Measurements from ENCODE around the gene CARD18.
"Not testable (repeated sequence)": the region's sequence is repeated elsewhere in the genome, so short reads cannot be mapped to it uniquely, and the experiment has no call there.

CARD18 gene

GRCh38 chr11:105132716-105133511 is 6.7 kb downstream of the CARD18 start:
- no peak for DNase-seq

GRCh38 chr11:105130189-105130813 is 9.3 kb downstream of the CARD18 start:
- DNase-seq = no peak

DNA sequence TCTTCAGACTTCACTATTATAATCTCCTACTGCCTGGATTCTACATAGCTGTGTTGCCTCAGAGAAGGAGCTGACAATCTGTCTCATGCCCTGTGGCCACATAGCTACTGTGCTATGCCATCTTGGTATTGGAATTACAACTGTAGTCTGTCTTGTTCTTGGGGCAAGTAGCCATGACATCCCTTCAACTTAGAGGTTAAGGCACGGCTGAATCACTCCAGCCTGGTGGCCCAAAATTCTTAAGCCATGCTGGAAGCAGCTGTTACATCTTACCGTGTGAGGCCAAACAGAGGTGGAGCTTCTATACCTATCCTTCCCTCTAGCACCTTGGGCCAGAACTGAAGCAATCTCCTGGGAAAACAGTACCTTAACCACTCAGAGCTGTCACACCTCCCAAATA is 14.8 kb downstream of the CARD18 start:
- no peak for DNase-seq

DNA sequence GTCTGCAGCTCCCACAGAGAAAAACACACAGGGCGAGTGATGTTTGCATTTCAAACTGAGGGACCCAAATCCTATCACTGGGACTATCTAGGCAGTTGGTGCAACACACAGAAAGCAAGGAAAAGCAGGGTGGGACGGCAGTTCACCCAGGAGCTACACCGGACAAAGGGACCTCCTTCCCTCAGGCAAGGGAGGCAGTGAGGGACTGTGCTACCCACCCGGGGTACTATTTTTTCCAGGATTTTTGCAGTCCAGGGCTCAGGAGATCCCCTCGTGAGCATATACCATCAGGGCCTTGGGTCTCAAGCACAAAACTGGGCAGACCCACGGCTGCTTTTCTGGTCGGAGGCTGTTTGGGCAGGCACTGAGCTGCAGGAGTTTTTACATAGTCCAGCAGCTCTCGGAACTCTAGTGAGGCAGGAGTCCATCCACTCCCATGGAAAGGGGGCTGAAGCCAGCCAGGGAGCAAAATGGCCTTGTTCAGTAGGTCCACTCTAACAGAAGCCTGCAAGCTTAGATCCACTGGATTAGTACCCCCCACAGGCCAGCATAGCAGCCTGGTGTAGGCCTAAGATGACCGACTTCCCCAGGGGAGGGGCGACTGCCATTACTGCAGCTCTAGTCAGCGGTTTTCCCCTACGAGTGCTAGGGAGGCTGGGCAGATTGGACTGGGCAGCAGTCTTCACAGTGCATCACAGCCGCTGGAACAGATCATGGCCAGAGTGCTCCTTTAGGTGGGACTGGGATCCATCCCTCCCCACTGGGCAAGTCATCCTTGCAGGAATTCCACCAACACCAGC is 28.2 kb downstream of the CARD18 start:
- no peak for DNase-seq

DNA sequence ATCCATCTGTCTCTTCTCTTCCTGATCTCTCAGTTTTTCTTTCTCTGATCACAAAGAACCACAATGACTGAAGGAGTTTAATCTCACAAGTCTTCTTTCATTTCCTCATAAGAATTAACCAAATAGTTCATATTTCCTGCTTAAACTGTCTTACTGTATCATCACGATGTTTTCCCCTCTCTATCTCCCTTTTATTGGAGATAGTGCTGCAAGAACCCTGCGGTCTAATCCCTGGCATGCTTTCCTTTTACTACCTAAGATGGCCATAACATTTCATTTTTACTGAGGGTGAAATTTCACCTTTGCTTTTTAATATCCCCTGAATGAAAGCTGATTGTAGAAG is 28.9 kb downstream of the CARD18 start:
- no peak for DNase-seq

- DNase-seq = no peak
Measured at GRCh38 chr11:105109855-105110687, 29.5 kb downstream of the CARD18 start.

DNA sequence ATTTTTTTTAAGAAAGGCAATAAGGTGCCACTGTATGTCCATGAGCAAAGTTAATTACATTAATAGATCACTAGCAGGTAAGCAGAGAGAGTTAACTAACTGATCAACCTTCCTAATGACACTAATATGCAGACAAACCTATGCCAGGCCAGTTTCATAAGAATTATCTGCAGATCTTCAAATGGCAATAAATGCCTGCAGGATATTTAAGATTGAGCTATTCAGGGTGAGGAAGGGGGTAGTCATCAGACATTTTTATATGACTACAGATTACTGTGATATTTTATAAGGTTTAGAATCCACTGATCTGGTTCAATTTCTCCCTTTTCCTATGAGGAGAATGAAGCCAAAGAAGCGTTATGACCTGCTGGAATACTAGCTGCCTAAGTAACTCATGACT is 30.2 kb downstream of the CARD18 start:
- DNase-seq = no peak

DNA sequence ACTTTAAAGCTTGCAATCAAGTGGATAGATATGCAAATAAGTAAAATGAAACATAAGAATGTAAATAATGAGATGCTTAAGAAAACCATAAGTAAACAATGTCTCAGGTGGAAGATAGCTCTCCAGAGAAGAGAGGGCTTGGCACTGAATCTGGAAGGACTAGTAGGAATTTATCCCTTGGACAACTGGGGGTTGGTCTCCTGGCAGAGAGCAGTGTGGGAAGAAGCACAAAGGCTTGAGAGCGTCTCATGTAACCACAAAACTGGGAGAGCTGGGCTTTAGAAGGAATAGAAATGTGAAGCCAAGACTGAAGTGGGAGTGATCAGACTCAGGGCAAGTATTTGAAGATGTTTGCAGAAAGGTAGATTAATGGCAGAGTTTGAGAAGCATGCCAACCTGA is 31.3 kb downstream of the CARD18 start:
- DNase-seq = no peak

DNA sequence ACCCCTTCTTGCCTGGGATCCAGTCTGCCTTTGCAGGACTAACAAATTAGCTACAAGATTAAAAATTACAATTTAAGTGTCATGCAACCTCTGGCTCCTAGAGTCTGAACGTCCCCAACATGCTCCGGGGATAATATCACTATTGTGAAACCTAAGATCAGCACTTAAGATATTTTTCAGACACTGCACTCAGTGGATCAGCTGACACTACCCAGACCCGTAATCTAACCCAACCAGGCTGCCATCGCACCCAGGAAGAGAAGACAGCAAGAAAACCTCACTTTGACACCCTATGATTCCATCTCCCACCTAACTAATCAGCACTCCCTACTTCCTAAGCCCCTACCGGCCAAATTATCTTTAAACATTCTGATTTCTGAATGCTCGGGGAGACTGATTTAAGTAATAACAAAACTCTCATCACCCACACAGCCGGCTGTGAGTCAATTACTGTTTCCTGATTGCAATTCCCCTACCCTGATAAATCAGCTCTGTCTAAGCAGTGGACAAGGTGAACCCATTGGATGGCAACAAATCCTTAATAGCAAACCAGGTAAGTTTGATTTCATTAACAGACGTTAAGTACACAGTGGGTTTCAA is 32.2 kb downstream of the CARD18 start:
- DNase-seq = not testable (repeated sequence)

DNA sequence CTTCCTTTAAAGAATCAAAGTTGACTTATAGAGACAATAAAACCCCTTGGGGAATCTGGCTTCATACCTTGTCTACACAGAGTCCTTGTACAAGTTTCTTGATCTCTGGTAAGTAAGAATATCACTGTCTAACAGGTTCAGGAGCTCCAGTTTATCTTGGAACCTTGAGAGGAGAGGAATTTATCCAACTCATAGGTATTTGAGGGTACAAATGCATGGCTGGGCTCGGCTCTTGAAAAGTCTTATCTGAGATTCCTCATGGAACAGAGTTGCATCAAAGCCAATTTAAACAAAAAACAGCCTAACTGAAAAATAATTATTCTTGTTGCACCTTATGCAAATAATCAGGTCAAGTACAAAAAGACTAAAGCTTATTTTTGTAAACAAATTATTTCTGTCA is 33.4 kb downstream of the CARD18 start:
- DNase-seq = no peak

- DNase-seq = no peak
Measured at GRCh38 chr11:105104292-105104691, 35.3 kb downstream of the CARD18 start.

DNA sequence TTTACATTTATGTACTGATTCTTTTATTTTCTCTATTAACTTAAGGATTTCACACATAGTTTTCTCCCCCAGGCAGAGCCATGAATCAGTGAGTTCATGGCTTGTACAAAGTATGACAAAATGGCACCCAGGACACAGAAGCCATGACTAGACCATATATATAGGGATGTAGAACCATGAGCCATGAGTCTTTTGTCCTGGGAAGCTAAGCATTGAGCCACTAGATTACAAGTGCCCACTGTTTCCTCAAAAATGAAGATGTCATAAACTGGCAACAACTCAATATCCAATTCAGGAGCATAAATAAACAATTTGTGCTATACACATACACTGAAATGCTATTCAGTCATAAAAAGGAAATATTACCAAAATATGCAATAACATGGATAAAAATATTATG is 36.2 kb downstream of the CARD18 start:
- DNase-seq = no peak

GRCh38 chr11:105102079-105102581 is 37.4 kb downstream of the CARD18 start:
- DNase-seq = not testable (repeated sequence)

DNA sequence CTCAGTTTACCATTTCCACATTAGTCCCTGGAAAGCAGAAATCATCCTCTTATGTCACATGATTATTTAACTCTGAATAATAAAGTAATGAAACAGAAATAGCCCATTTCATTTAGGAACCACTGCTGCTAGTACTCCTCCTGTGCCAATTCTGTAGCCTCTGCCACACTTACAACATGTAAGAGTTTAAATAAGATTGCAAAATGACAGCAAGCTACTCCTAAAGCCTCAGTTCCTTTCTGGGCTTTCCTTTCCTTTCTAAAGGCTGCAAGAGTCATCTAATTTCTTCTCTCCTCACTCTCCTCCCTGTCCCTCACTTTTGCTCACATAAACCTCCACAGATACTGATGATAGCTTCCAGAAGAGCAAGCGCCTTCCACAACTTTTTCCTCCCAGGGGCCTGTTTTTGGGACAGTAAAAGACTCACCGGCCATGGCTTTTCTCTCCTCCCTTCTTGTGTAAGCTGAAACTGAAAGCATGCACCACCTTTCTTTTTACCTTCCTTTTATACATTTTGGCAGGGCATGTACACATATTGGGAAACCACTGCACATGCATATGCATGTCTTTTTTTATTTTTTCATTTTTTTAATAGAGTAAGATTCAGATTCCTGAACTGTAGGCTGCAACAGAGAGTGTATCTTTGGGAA is 38.5 kb downstream of the CARD18 start:
- no peak for DNase-seq

DNA sequence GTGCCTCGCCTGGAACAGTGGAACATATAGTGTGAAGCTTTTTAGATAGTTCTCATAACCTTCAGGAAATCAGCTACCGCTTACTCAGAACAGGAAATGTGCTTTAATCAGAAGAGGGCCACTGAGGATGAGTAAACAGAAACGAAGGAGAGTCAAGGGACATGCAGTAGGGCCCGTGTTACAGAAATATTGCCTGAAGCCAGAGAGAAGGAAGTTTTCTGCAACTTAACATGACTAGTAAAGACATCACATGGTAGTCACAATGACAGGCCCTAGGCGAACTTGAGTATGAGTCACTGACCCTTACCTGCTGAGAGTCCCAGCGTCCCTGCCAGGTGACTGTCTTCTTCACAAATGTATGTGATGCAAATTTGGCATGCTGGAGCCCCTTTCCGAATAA is 39.4 kb downstream of the CARD18 start:
- DNase-seq = no peak

- not testable (repeated sequence) for DNase-seq
Measured at GRCh38 chr11:105099594-105099993, 40.0 kb downstream of the CARD18 start.

DNA sequence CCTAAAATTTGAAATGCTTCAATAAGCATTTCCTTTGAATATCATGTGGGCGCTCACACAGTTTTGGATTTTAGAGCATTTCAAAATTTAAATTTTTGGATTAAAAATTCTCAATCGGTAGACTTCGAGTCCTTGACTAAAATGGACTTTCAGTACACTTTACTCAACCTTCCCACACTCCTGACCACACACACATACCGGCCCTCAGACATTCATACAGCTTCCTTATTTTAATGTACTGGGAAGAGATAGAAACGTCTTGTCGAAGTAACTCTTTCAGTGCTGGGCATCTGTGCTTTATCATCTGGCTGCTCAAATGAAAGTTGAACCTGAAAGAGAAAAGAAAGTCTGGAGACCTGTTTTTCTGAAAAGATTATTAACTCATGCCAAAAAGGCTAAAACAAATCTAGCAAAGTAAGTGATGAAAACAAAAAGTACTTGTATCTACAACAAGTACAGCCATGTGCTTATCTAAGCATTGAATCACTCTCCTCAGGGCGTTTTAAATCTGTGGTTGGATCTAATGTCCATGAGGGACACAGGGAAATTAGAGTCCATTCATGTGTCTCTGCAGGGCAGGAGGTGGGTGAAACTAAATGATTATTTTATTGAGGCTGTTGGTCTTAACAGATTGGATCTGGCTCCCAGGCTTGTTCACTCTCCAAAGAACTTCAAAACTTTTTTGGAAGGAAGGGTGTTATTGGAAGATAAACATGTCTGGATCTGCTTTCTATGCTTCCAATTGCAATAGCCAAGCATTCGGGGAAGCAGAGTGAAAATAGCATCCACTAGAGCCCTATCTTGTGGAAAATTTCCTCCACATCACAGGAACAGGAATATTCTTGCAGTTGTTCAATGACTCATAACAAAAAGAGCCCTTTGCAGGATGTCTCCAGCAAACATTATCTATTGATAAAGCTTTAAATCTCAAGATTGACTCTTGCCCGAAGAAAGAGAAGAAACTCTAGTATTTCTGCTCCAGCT is 47.0 kb downstream of the CARD18 start:
- DNase-seq = no peak
